HEK293T (cell line): ENCODE results near the gene MRPS15.

Experiments used
- CTCF ChIA-PET: fragments of 350-600 bp; formaldehyde crosslinking; extraction: SDS; loops from one replicate; lab custom pipeline; 2021; ENCODE audit warnings: antibody characterized with exemption, inconsistent platforms; lab: Yijun Ruan, JAX
- POLR2A ChIA-PET: fragments of 350-600 bp; formaldehyde crosslinking; extraction: SDS; loops from one replicate; lab custom pipeline; 2020; ENCODE audit warnings: antibody characterized with exemption, inconsistent platforms; lab: Yijun Ruan, JAX
- DNase-seq: peaks from one replicate; pipeline ENCODE4 v3.0.0; 2012; ENCODE audit warnings: mixed read lengths; ENCODE audit errors: extremely low spot score
- ARNT ChIP-seq: fragments of 450-650 bp; IDR thresholded peaks from 2 replicates; pipeline ENCODE4 v1.6.1; 2017; ENCODE audit warnings: mild to moderate bottlenecking
- BHLHE40 ChIP-seq: fragments of 450-650 bp; IDR thresholded peaks from 2 replicates; pipeline ENCODE4 v1.6.1; 2016; ENCODE audit warnings: mild to moderate bottlenecking, moderate library complexity, borderline replicate concordance
- CTBP1 ChIP-seq: fragments of 450-650 bp; IDR thresholded peaks from 2 replicates; pipeline ENCODE4 v1.6.1; 2016; ENCODE audit warnings: borderline replicate concordance
- ELF4 ChIP-seq: fragments of 450-650 bp; IDR thresholded peaks from 2 replicates; pipeline ENCODE4 v1.6.1; 2017; ENCODE audit warnings: antibody characterized with exemption
- FOXA1 ChIP-seq: fragments of 450-650 bp; IDR thresholded peaks from 2 replicates; pipeline ENCODE4 v1.6.1; 2016; ENCODE audit warnings: mild to moderate bottlenecking
- FOXK2 ChIP-seq: fragments of 450-650 bp; IDR thresholded peaks from 2 replicates; pipeline ENCODE4 v1.6.1; 2016; ENCODE audit warnings: mild to moderate bottlenecking
- FOXM1 ChIP-seq: fragments of 450-650 bp; IDR thresholded peaks from 2 replicates; pipeline ENCODE4 v1.6.1; 2017; ENCODE audit warnings: mild to moderate bottlenecking, borderline replicate concordance
- HDGF ChIP-seq: fragments of 450-650 bp; IDR thresholded peaks from 2 replicates; pipeline ENCODE4 v1.6.1; 2017; ENCODE audit warnings: antibody characterized with exemption, borderline replicate concordance
- L3MBTL2 ChIP-seq: fragments of 450-650 bp; conservative IDR thresholded peaks from 2 replicates; pipeline ENCODE4 v1.6.1; 2016; ENCODE audit warnings: mild to moderate bottlenecking
- LEF1 ChIP-seq: fragments of 450-650 bp; IDR thresholded peaks from 2 replicates; pipeline ENCODE4 v1.6.1; 2017; ENCODE audit warnings: mild to moderate bottlenecking, borderline replicate concordance
- NFRKB ChIP-seq: fragments of 450-650 bp; IDR thresholded peaks from 2 replicates; pipeline ENCODE4 v1.6.1; 2016; ENCODE audit warnings: mild to moderate bottlenecking, moderate library complexity
- PKNOX1 ChIP-seq: fragments of 450-650 bp; IDR thresholded peaks from 2 replicates; pipeline ENCODE4 v1.6.1; 2016
- SP1 ChIP-seq: fragments of 450-650 bp; IDR thresholded peaks from 2 replicates; pipeline ENCODE4 v1.6.1; 2017
- SUZ12 ChIP-seq: fragments of 450-650 bp; IDR thresholded peaks from 2 replicates; pipeline ENCODE4 v1.6.1; 2016; ENCODE audit warnings: mild to moderate bottlenecking
- TARDBP ChIP-seq: fragments of 450-650 bp; IDR thresholded peaks from 2 replicates; pipeline ENCODE4 v1.6.1; 2016
- ZNF384 ChIP-seq: fragments of 450-650 bp; IDR thresholded peaks from 2 replicates; pipeline ENCODE4 v1.6.1; 2016

MRPS15 gene

GRCh38 chr1:36464605-36465393 is 615 bp upstream of the MRPS15 start:
- POLR2A ChIA-PET = interaction anchor here (0.7 to 6.8 kb wide), 23 partner anchors 8 to 1226 kb away, joined by 3 to 77 read pairs (median 5); partner anchors contain the start of genes CSF3R, OSCP1, SH3D21 and STK40
- TF ChIP-seq LEF1 (no peak), PKNOX1 (peak; percentile 60), FOXK2 (no peak)
- CTCF ChIA-PET = interaction anchor here (0.7 to 0.8 kb wide), 2 partner anchors 111 to 131 kb away, joined by 3 read pairs; no protein-coding TSS in a partner anchor
- DNase-seq = peak; percentile 53

DNA sequence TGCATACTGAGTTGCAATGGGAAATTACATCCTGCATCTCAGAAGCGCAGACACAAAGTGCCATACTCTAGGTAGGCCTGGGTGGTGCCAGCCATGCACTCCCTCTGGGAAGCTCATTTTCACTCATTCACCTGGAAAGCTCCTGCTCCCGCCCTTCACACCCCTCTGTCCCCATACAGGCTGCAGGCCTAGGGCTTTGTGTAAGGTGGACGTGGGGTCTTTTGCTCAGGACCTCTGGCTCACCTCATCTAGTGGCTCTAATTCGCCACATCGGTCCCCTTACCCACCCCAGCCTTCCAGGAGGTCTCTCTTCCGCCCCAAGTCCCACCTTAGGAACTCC is 751 bp downstream of the MRPS15 start:
- TF ChIP-seq ARNT (no peak), FOXK2 (no peak), BHLHE40 (no peak), TARDBP (no peak), HDGF (no peak), SP1 (no peak), ELF4 (no peak), SUZ12 (no peak), NFRKB (no peak)
- DNase-seq = no peak
- ChIA-PET CTCF (no interaction called here), POLR2A (interaction anchor here (0.6 to 6.8 kb wide), 8 partner anchors 9 to 77 kb away, joined by 3 to 77 read pairs (median 8); partner anchors contain the start of genes OSCP1 and STK40)

GRCh38 chr1:36458910-36459309 is 5.3 kb downstream of the MRPS15 start:
- ChIA-PET CTCF (interaction anchor here (0.7 kb wide), 1 partner anchor 309 kb away, joined by 3 read pairs; no protein-coding TSS in a partner anchor), POLR2A (interaction anchor here (2.0 kb wide), 1 partner anchor 8 kb away, joined by 7 read pairs; the partner anchor contains the start of gene OSCP1)
- no peak for TF ChIP-seq NFRKB
- DNase-seq = no peak

DNA sequence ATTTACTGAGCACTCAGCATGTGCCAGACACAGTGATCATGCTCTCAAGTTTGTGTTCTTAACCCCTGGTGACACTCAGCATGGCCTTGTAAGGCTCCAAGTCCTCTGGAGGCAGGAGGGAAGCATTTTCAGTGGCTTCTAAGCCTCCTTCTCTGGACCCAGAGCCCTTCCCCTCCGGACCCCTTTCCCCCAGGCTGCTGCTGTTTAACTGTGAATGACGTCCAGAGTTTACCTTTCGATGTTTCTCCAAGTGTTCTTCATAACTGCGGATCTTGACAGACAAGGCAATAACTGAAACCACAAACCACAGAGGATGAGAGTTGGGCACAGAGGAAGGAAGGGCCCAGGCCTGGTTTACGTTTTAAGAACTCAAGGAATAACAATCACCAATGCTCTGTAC is 6.5 kb downstream of the MRPS15 start:
- ChIA-PET CTCF (no interaction called here), POLR2A (no interaction called here)
- no peak for TF ChIP-seq HDGF
- no peak for TF ChIP-seq L3MBTL2
- TF ChIP-seq SP1 = no peak
- TF ChIP-seq CTBP1 = no peak
- TF ChIP-seq ELF4 = no peak
- no peak for DNase-seq

DNA sequence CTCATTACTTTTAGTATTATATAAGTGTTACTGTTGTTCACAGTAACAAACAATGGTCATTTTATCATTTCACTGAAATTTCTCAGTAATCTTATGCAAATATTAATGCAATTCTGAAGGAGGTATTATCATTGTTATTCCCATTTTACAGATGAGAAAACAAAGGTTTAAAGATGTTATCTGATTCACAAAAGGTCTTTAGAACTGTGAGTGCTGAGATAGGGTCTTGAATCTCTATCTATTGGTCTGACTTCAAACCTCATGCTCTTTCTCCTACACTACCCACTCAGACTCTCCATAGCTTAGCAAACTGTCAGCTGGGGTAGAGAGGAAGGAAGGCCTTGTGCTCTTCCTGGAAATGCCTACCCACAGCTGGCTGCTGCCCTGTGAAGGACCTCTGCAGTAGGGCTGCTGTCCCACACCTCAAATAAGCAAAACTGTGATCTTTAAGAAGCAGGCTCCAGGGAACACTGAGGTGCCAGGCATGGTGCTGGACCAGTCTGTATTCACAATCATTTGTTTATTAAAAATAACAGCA is 7.7 kb downstream of the MRPS15 start:
- ChIA-PET POLR2A (no interaction called here), CTCF (no interaction called here)
- TF ChIP-seq FOXM1 (no peak), NFRKB (no peak), TARDBP (no peak), FOXK2 (no peak), HDGF (no peak), ARNT (no peak)
- DNase-seq = no peak

DNA sequence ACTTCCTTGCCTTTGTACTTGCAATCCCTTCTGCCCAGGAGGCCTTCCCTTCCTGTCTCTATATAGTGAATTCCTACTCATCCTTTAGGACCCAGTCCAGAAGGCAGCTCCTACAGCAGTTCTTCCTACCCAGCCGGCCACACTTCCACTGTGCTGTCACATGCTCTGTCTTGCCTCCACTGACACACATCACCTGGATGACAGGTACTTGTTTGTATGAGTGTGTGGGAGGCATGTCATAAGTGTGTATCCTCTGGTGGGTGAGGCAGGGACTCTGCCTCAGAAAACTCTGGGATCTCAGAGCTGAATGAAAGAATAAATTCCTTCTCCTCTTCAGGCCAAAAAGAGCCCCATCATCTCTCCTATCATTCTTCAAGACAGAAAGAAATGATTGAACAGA is 8.8 kb downstream of the MRPS15 start:
- CTCF ChIA-PET = no interaction called here
- DNase-seq = no peak
- TF ChIP-seq ZNF384 (no peak), FOXA1 (no peak), L3MBTL2 (no peak), FOXM1 (no peak), ARNT (no peak), FOXK2 (no peak), LEF1 (no peak), SP1 (no peak), SUZ12 (no peak), PKNOX1 (no peak), CTBP1 (no peak), HDGF (no peak), NFRKB (no peak), ELF4 (no peak), BHLHE40 (no peak), TARDBP (no peak)
- POLR2A ChIA-PET = interaction anchor here (3.6 kb wide), 1 partner anchor 9 kb away, joined by 23 read pairs; the partner anchor contains the start of gene MRPS15

DNA sequence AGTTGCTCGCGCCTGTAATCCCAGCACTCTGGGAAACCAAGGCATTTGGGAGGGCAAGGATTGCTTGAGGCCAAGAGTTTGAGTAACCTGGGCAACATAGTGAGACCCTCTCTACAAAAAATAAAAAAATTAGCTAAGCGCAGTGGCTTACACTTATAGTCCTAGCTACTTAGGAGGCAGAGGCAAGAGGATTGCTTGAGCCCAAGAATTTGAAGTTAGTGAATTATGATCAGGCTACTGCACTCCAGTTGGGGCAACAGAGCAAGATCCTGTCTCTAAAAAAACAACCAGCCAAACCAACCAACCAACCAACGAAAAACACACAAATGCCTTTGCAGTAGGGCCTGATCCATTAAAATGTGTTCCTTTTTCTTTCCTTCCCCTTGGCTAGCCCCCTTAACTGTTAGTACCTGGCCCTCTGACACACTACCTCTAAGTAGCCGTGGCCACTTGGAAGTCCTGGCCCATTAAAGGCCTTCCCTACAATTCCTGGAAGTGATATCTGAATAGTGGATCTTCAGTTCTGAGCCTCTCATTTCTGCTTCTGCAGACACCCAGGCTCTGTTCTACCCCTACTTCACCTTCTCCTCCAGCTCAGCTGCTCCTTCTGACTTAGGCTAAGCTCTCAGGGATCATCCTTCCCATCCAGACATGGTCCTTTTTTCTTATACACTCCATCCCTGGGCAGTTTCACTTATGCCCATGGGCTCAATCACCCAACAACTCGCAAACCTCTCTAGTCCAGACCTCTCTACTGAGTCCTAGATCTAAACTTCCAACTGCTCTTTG is 10.4 kb downstream of the MRPS15 start:
- ChIA-PET POLR2A (interaction anchor here (1.0 to 3.6 kb wide), 2 partner anchors 10 to 32 kb away, joined by 3 to 23 read pairs; partner anchors contain the start of gene MRPS15), CTCF (no interaction called here)
- no peak for DNase-seq
- TF ChIP-seq PKNOX1 (no peak), SUZ12 (no peak), LEF1 (no peak), L3MBTL2 (no peak), ELF4 (no peak), HDGF (no peak), FOXK2 (no peak), NFRKB (no peak), FOXA1 (no peak)
